Measurements from ENCODE around the gene SIMC1.
"Not testable (repeated sequence)": the region's sequence is repeated elsewhere in the genome, so short reads cannot be mapped to it uniquely, and the experiment has no call there.

DNA sequence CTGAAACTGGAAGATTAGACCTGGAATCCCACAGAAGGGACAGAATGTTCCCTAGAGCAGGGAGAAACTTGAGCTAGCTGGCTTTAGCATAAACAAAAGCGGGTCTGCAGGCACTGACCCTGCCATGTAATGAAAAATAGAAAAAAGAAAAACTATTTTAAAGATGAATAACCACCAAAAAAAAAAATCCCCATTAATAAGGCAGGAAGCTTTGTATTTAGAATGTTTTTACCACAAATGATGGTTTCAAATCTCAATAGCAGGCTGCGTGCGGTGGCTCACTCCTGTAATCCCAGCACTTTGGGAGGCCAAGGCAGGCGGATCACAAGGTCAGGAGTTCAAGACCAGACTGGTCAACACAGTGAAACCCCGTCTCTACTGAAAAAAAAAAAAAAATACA is 5.0 kb upstream of the SIMC1 start:
- TF ChIP-seq, protein P1, sequence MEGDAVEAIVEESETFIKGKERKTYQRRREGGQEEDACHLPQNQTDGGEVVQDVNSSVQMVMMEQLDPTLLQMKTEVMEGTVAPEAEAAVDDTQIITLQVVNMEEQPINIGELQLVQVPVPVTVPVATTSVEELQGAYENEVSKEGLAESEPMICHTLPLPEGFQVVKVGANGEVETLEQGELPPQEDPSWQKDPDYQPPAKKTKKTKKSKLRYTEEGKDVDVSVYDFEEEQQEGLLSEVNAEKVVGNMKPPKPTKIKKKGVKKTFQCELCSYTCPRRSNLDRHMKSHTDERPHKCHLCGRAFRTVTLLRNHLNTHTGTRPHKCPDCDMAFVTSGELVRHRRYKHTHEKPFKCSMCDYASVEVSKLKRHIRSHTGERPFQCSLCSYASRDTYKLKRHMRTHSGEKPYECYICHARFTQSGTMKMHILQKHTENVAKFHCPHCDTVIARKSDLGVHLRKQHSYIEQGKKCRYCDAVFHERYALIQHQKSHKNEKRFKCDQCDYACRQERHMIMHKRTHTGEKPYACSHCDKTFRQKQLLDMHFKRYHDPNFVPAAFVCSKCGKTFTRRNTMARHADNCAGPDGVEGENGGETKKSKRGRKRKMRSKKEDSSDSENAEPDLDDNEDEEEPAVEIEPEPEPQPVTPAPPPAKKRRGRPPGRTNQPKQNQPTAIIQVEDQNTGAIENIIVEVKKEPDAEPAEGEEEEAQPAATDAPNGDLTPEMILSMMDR (conservative IDR thresholded peaks at IDR 0.05; ENCODE audit: low read depth, low read length) = not testable (repeated sequence)
- not testable (repeated sequence) for TF ChIP-seq EZH2 (IDR thresholded peaks at IDR 0.05; ENCODE audit: low read length, unreplicated experiment); EZH2phosphoT487 (IDR thresholded peaks at IDR 0.05; ENCODE audit: borderline replicate concordance, low read length)

All from PC-3 (cell line).